Skin epidermis (tissue), 12 donors: ENCODE data around the gene IPCEF1.

Experiments used
- H3K27ac ChIP-seq, 21 experiments: fragments of 200-600 bp; sonication (generic) in 11 of 21; one replicate each; pipeline ENCODE4 v1.5.0; 2020; ENCODE audit warnings: mild to moderate bottlenecking in 3 of 21, inconsistent platforms in 2 of 21, moderate library complexity in 2 of 21
- H3K4me3 ChIP-seq, 7 experiments: fragments of 200-600 bp; sonication (generic) in 2 of 7; one replicate each; pipeline ENCODE4 v1.5.0; 2020; ENCODE audit warnings: inconsistent platforms in 2 of 7, mild to moderate bottlenecking in 2 of 7, moderate library complexity in 1 of 7

Gene IPCEF1

DNA sequence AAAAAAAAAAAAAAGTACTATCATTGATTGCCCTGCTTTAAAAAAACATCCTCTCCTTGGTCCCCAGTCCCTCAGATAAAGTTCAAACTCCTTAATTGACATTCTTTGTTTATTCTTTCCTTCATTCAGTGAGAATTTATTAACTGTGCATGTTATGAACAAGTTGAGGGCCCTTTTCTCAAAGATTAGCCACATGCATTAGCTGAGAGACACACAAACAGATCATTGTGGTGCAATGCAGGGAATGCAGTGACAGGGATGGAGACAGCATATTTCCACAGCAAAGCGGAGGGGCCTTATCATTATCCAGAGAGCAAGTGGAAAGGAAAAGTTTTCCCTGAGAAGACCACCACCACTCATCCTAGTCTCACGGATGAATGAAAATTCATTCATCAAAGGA, 21.9 kb upstream of the IPCEF1 start:
- Histone ChIP-seq H3K4me3 (no peak overlapping the region), H3K27ac (no peak overlapping the region)

DNA sequence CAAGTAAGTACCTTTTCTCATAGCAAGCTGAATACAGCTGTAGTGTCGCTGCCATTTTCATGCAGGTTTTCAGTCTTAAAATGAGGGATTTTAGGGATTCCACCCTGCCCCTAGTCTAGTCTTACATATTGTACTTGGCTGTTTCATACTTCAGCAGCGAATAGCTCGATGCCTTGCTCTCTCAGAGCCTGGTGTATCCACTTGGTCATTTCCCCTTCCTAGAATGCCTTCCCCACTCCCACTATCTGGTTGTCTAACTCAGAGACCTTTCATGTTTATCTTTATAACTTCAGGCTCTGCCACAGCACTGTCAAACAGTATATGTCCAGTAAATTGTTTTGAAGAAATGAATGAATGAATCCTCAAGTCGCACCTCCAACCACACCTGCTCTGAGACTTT, 21.1 kb upstream of the IPCEF1 start:
- no peak overlapping the region for H3K27ac ChIP-seq
- no peak overlapping the region for H3K4me3 ChIP-seq

DNA sequence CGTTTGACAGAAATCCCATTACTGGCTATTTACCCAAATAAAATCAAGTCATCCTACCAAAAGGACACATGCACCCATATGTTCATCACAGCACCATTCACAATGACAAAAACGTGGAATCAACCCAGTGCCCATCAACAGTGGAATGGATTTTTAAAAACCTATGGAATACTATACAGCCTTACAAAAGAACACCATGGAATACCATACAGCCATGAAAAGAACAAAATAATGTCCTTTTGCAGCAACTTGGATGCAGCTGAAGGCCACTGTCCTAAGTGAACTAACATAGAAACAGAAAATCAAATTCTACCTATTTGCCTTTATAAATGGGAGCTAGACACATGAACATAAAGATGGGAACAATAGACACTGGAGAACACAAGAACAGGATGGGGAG, 17.4 kb upstream of the IPCEF1 start:
- Histone ChIP-seq H3K4me3 (no peak overlapping the region), H3K27ac (no peak overlapping the region)

DNA sequence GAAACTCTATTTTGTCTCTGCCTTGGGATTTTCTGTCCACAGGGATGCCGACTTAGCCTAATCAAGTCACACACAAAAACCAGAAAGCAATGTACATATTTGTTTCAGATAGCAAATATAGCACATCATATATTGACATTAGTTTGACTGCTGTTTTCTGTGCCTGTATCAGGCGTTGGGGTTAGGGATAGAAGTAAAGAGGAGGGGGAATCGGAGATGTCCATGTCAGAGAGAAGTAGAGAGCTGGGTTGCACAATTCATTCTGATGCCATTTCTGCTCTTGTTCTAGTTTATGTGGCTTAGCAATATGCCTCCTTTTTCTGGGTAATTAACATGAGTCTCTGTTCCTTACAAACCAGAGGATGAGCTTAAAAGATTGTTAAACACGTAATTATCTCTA, 14.7 kb upstream of the IPCEF1 start:
- no peak overlapping the region for H3K27ac ChIP-seq

DNA sequence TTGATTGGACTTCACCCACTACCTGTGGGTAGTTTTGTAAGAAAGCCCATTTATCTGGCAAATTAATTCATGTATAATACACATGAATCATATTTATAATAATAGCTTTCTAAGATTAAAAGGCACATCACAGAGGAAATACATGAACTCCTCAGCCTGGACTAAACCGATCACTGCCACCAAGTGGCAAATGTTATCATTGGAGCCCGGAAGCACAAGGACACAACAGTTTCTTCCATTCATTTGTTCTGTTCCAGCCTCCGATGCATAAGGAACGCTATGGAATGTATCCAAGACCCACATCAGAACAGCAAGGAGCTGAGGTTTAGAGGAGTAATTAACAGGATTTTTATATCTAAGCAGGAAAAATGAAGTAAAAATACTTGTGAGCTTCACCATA, 13.9 kb upstream of the IPCEF1 start:
- H3K4me3 ChIP-seq, result no peak overlapping the region
- H3K27ac ChIP-seq, result no peak overlapping the region

More for the DNA sequence above, 14.7 kb upstream of the IPCEF1 start:
- H3K4me3 ChIP-seq, result no peak overlapping the region

DNA sequence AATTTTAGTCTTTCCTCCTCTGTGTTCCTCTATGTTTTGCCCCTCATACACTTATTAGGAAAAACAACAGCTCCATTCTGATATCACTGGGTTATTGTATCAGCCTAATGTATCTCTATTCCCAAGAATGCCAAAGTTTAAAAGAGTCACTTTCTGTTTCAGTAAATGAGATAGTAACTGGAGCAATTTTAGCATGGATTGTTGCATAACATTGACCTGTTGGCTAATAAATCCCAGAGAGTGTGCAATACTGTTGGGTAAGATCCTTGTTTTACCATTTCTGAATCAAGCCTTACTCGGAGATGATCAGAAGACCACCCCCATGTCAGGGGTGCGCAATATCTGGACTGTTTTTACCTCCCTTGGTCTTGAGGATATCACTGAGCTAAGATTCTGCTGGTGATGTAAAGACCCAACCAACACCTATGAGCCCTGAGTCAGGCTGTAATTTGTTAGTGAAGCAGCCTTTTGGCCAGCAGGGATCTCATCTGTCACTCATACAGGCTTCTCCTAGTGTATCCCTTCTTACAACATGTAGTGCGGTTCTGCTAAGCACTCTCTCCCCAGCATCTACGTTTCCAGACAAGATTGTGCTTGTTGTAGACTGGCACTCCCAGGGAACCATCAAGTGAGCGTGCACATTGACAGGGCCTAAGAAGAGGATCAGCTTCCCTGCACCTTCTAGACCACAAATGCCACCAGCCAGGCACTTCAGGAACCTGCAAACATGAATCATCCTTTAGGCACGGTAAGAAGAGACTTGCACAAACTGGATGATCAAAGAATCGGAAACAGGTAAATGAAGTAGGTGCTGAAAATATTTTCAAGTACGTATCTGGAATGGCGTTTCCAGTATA, 11.5 kb upstream of the IPCEF1 start:
- Histone ChIP-seq H3K4me3 (no peak overlapping the region), H3K27ac (peak overlapping the region in 2 of 21 experiments; percentile 2 to 26)

DNA sequence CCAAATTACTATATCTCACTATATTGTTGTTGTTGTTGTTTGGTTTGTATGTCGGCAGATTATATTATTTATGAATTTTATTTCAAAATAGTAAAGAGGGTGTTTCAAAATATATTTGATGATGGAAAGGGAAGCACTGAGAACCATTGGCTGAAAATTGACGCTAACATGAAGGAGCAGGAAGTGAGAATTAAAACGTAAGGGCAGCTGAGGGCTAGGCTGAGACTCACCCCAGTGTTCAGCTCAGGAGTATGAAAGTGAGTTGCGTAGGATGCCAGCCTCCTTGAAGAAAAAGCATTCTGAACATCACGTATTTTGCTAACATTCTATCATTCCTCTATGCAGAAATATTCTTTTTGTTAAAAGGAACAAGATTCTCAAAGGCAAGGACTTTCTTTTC, 10.7 kb upstream of the IPCEF1 start:
- H3K4me3 ChIP-seq, result no peak overlapping the region
- peak overlapping the region in 1 of 21 experiments; percentile 26 for H3K27ac ChIP-seq

DNA sequence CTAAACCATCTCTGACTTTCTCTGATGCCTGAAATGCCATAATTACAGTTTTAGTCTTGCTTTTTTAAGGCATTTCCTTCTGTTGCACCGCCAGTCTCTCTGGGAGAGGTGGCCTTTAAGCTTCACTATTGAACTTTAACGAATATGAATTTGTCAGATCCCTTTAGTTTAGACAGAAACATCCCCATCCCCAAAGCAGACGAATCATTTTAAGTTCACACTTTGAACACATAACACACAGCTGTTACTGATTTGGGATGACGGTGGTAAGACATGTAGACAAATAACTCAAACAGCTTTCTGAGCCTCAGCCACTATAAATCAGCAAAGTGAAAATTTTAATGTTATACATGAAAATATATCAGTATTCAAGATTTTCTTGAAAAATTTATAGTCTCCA, 7.2 kb upstream of the IPCEF1 start:
- H3K4me3 ChIP-seq, result no peak overlapping the region
- H3K27ac ChIP-seq, result no peak overlapping the region

DNA sequence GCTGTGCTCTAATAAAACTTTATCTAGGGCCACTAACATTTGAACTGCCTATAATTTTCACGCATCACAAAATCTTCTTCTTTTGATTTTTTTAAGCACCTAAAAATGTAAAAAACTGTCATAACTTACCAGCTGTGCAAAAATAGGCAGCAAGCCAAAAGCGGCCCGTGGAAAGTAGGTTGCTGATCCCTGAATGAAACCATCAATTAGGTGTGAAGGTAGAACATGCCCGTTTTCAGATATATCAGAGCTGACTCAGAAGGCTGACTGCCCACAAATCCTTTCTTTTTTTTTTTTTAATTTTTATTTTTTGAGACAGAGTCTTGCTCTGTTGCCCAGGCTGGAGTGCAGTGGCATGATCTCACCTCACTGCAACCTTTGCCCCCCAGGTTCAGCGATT, 4.9 kb upstream of the IPCEF1 start:
- no peak overlapping the region for H3K4me3 ChIP-seq
- no peak overlapping the region for H3K27ac ChIP-seq

DNA sequence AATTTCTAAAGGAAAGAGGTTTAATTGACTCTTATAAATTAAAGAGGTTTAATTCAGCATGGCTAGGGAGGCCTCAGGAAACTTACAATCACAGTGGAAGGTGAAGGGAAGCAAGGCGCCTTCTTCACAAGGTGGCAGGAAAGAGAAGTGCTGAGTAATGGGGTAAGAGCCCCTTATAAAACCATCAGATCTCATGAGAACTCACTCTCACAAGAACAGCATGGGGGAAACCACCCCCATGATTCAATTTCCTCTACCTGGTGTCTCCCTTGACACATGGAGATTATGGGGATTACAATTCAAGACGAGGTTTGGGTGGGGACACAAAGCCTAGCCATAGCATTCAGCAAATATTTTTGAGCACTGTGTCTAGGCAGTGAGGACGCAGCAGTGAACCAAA, 3.9 kb upstream of the IPCEF1 start:
- Histone ChIP-seq H3K4me3 (no peak overlapping the region), H3K27ac (no peak overlapping the region)

DNA sequence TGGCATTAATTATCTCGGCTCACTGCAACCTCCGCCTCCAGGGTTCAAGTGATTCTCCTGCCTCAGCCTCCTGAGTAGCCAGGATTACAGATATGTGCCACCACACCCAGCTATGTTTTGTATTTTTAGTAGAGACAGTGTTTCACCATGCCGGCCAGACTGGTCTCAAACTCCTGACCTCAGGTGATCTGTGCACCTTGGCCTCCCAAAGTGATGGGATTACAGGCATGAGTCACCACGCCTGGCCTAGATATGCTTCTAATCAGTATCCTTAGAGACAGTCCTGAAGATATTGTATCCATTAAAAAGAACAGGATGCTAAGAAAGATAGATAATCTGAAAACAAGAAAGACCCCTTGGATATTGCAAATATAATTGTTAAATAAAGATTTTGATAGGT, 3.1 kb upstream of the IPCEF1 start:
- Histone ChIP-seq H3K4me3 (no peak overlapping the region), H3K27ac (no peak overlapping the region)

DNA sequence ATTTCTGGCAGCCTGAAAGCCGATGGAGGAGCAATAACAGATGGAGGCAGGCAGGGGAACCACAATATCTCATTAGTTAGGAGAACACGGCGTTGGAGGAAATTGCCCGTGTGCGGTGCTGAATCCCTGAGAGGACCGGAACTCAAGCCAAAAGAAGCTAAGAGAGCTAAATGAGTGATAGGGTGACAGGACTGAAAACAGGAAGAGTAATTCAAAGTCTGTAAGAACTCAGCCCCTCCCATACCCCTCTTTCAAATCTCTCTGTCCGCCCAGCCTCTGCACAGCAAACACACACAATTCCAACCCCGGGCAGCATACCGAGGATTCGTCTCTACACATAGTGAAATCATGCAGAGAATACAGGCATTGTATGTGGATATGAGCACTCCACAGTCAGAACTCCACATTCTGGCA, 2.6 kb upstream of the IPCEF1 start:
- Histone ChIP-seq H3K4me3 (no peak overlapping the region), H3K27ac (no peak overlapping the region)

DNA sequence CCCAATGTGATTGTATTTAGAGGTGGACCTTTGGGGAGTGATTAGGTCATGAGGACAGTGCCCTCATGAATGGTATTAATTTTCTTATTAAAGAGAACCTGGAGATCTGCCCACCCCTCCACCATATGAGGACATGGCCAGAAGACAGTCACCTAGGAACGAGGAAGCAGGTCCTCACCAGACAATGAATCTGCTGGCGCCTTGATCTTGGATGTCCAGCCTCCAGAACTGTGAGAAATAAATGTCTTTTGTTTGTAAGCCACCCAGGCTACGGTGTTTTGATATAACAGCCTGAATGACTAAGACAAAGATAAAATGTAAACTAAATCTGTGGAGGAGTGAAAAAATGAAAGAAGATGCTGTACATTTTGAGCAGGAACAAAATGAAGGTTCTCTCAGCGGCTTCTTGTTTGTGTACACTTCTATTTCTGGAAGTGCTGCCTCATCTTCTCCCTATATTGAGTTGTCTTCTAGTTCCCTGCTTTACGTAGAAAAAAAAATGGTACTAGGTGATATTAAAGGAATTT, 1.5 kb upstream of the IPCEF1 start:
- Histone ChIP-seq H3K27ac (no peak overlapping the region), H3K4me3 (no peak overlapping the region)

DNA sequence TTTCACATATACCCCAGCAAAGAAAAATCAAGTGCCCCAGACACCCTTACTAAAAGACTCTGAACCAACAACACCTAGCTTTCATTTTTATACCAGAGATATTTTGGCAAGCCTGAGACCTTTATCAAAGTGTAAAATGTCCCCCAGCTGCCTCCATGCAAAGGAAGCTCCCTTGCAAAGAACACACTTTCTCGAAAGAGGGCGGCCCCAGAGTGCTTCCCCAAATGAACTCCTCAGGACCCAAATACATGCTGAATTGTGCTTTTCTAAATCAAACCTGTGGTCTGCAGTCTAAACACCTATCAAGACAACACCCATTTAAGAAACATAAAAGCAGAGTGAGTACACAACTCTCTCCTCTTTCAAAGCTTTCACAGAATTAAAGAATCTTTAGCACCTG, 490 bp downstream of the IPCEF1 start:
- H3K27ac ChIP-seq, result peak overlapping the region in 5 of 21 experiments; percentile 9 to 67 (median 31)

DNA sequence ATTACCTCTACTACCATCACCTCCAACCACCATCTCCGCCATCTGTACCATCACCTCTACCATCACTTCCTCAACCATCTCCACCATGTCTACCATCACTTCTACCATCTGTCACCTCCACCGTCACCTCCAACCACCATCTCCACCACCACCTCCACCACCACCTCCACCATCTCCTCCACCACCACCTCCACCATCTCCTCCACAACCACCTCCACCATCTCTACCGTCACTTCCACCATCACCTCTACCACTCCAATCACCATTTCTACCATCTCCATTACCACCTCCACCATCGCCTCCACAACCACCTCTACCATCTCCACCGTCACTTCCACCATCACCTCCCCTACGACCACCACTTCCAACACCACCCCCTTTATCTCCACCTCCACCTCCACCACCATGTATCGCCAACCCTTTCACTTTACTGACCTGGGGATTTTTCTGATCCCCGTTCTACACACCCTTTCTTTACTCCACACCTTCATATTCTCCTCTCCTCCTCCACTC, 2.3 kb downstream of the IPCEF1 start:
- H3K27ac ChIP-seq, result no peak overlapping the region
- no peak overlapping the region for H3K4me3 ChIP-seq

More for the DNA sequence above, 490 bp downstream of the IPCEF1 start:
- H3K4me3 ChIP-seq, result no peak overlapping the region

DNA sequence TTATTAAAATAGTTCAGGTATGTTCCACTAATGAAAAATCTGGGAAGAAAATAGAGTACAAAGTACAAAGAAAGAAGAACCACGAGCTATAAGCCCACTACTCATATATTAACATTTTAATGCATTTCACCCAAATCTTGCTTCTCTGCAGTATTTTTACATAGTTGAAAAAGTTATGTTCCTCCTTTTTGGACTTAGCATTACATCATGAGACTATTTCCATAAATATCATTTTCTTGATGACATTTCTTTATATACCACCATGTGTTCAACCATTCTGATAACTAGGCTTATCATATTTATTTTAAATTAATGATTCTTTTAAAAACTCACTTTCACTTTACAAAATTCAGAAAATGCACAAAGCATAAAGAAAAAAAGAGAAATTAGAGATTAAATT, 3.0 kb downstream of the IPCEF1 start:
- no peak overlapping the region for H3K4me3 ChIP-seq
- H3K27ac ChIP-seq, result no peak overlapping the region

DNA sequence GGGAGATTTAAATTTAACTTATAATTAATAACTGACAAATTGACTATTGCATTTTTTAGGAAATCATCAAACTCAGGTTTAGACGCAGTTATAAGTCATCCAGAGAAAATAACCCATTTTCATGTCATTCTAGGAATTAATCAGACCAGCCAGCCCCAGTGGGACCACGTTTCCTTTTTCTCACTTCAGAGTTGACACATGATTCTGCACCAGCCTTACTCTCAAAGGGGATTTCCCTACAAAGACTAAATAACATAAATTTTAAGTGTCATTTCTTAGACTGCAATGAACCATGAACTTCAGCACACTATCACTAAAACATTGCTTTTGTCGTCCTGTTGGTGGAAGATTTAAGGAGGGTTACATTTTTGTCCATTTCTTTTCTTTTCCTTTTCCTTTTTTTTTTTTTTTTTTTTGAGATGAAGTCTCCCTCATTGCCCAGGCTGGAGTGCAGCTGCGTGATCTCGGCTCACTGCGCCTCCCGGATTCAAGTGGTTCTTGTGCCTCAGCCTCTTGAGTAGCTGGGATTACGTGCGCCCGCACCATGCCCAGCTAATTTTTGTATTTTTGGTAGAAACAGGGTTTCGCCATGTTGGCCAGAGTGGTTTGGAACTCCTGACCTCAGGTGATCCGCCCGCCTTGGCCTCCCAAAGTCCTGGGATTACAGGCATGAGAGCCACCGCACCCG, 3.6 kb downstream of the IPCEF1 start:
- H3K4me3 ChIP-seq, result no peak overlapping the region
- H3K27ac ChIP-seq, result no peak overlapping the region

DNA sequence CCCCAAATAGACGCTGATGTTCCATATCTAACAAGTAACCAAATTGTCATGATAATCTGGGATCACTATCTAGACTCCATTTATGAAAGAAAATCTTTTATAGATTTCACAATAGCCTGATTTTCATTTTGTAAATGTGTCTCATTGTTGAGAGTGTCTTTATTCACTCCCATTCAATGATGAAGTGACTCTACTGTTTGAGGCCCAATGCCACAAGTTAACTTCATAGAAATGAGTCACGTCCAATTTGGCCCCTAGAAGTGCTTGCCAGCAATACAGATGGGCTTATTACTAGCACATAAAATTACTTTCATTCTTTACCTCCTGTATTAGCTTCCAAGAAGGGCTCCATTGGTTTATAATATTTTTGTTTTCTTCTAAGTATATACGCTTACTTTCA, 6.3 kb downstream of the IPCEF1 start:
- H3K4me3 ChIP-seq, result no peak overlapping the region
- no peak overlapping the region for H3K27ac ChIP-seq

DNA sequence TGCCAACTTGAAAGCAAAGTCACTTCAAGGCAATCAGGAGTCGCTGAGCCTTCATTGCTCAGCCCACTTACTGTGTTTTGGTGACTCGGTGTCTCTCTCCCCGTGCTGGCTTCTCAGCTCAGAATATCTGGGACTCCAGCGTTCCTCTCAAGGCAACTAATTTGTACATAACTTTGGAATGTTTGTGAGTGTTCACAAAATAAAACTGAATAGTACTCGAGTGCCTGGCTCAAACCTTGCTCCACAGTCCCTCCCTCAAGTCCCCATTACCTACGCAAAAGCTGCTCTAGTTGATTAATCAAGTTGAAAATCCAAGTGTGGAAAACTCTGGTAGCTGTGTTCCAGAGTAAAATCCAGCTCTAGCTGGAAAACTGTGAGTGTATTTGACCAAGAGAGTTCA, 8.6 kb downstream of the IPCEF1 start:
- H3K4me3 ChIP-seq, result no peak overlapping the region

DNA sequence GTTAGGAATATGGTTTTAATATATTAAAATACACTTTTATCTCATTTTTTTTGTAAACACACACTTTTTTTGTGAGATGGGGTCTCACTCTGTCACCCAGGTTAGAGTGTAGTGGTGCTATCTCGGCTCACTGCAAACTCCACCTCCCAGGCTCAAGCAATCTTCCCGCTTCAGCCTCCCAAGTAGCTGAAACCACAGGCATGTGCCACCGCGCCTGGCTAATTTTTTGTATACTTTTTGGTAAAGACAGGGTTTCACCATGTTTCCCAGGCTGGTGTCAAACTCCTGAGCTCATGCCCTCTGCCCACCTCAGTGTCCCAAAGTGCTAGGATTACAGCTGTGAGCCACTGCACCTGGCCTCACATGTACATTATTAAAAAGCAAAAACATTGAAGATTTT, 10.8 kb downstream of the IPCEF1 start:
- no peak overlapping the region for H3K4me3 ChIP-seq
- H3K27ac ChIP-seq, result no peak overlapping the region

More for the DNA sequence above, 8.6 kb downstream of the IPCEF1 start:
- H3K27ac ChIP-seq, result no peak overlapping the region
